CD1c-positive myeloid dendritic cell (primary cell): ENCODE measurements around the gene ACOXL.

Experiments used
- DNase-seq: peaks from one replicate; pipeline ENCODE4 v3.0.0-alpha.2; 2016; ENCODE audit errors: extremely low spot score

ACOXL gene

GRCh38 chr2:111164078-111164477 lies 431.7 kb downstream of the ACOXL start:
- DNase-seq, result no peak

- no peak for DNase-seq
Observed at GRCh38 chr2:111165084-111165483, 432.7 kb downstream of the ACOXL start.

GRCh38 chr2:111166115-111166514 lies 433.7 kb downstream of the ACOXL start:
- DNase-seq, result no peak

- no peak for DNase-seq
Observed at GRCh38 chr2:111167076-111167862, 434.9 kb downstream of the ACOXL start.

- no peak for DNase-seq
Observed at GRCh38 chr2:111167863-111168162, 435.4 kb downstream of the ACOXL start.
